Measurements from ENCODE around the gene PTGFRN.
A peak's percentile ranks its signal among the peaks of the same experiment; 100 is the strongest.
"Not testable (repeated sequence)": the region's sequence is repeated elsewhere in the genome, so short reads cannot be mapped to it uniquely, and the experiment has no call there.

The PTGFRN gene

DNA sequence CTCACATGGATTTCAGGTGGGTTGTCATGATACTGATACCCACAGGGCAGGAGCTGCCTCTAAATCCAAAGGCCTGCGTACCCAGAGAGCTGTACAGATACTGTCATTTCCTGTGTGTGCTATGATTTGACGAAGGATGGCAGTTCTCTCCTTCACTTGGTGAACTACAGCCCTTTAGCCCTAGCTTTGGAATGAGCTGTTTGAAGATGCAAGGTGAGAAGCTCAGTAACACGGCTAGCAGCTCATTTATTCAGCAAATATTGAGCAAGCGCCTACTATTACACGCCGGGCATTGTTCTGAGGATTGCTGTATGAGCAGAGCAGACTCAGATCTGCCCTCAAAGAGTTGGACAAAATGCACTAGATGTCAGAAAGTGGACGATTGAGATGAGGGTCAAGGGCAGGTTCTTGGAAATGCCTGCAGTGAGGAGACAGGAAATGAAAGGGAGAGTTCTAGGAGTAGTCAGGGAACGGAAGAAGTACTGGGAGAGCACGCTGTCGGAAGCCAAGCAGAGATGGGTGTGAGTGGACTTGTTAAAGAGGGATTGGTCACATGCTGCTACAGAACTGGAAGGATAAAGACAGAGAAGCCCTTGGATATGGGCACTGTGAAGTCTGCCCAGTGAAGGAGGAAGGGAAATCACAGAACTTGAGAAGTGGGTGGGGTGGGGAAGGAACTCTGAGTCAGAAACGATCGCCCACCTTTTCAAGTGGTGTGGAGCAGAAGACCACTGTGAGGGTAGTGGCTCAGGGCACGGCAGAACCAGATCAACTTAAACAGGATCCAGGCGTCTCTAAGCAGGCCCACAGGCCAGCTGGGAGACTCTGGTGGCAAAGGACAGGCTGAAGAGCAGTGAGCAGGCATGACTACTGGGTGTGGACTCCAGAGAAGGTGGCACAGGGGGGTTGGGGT, 7.1 kb downstream of the PTGFRN start:
- peak; percentile 56 to 65 (median 64) for DNase-seq

DNA sequence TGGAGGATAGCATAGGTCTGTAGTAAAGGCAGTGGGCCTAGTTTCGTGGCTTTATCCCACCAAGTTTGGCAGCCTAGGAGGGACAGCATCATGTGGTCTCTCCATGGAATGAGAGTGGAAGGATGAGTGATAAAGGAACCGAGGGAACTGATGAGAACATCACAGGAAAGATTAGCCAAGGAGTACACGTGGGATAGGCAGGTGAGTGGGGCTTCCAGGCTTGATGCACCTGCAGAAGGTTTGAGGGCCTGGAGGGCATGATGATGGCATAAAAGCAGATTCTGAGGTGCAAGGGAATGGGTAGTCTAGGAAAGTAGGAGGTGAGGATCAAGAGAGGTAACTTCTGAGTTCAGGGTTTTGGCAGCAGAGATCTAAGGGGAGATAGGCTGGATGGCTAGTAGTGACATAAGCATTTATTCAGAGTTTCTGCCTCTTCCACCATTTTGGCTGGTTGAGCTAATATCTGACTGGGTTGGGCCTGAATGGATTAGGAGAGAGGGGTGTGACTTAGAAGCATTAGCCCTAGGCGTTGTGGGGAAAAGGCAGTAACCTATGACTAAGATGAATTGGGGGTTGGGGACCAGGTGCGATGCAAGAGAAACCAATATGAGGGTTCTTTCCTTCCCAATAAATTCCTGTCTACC, 9.1 kb downstream of the PTGFRN start:
- no peak for DNase-seq

DNA sequence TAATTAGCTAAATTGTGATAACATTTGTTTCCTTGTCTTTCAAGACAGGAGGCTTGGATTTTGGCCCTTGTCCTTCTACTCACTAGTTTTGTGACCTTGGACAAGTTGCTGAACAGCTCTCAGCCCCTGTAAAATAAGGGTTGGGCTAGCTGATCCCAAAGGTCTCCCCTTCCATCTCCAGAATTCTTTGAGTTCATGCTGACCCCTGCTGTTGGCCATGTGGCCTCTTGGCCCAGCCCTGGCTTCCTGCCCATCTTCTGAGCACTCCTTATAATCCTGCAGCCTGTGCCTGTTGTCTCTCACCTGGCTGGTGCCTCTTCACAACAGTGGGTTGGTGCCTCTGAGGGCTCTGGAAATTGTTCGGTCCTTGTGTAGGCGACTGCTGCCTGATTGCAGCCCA, 10.1 kb downstream of the PTGFRN start:
- DNase-seq: no peak

DNA sequence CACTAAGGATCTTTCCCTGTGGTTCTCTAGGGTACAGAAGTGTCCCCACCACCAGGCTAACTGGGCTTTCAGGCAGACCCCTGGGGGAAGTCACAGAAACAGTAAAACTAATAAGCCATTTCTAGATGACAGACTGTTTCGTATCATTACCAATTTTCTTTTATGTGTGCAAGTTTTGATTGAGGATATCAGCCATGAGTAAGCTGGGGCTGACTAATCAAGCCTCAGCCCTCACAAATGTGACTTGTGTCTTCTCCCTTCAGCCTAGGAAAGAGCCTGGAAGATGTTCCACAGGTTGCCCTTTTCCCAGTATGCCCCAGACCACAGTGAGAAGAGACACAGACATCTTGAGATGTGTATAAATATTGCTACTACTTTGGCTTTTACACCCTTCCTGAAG, 10.5 kb downstream of the PTGFRN start:
- peak in 2 of 3 donors; percentile 27 to 29 for DNase-seq

- DNase-seq: peak in 2 of 3 donors; percentile 26 to 38
Observed at GRCh38 chr1:116921301-116921885, 11.7 kb downstream of the PTGFRN start.

DNA sequence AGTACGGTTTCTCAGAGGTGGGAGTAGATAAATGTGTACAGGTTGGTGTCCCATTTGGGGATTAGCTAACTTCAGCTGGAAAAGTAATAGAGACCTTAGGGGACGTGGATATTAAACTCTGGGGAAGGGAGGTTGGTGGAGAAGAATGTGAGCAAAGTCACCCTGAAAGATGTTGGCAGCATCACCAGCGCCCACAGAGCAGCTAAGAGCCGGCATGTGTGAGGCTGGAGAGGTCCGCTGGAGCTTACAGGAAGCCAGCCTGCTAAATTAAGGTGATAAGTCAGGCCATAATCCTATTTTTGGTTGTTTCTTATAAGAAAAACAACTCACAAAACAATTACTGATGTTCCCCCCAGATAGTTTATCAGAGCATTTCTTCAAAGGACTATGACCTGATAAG, 12.2 kb downstream of the PTGFRN start:
- no peak for DNase-seq

DNA sequence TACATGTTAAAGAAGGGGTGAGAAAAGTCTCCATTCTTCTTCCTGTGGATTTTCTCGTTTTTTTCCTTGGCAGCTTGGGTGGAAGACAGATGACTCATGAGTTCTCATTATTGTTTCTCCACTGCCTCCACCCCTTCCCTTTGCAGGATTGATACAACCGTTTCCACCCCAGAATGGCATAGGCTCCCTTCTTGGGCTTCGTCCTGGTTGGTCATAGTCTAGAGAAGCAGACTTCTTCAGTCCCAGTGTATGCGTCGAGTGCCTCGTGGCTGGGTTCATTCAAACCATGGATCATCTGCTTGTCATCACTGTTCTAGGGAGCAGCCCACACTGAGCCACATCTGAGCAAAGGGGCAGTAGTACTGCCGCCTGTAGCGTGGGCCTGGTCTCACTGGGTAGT, 13.7 kb downstream of the PTGFRN start:
- peak in 2 of 3 donors; percentile 20 to 25 for DNase-seq

DNA sequence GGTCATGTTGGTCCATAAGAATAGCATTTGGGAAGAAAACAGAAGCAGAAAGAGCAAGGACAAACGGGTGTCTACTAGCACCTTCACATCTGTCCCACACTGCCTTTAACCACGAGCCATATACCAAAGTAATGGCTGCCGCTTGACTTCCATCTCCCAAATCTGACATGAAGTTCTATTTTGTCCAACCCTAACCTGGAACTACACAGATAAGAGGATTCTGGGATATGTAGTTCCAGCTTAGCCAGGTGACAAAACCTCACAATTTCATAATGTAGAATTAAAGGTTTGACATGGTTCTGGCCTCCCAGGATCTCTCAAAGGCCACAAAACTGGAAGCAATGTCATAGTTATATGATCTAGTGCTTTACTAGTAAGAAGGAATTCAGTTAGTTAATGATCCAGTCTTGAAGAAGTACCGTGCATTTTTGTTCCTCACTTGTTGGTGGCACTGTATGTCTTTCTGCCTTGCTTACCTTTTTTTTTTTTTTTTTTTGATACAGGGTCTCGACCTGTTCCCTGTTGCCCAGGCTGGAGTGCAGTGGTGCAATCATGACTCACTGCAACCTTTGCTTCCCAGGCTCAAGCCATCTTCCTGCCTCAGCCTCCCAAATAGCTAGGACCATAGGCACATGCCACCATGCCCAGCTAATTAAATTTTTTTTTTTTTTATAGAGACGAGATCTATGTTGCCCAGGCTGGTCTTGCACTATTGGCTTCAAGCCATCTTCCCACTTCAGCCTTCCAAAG, 17.5 kb downstream of the PTGFRN start:
- no peak for DNase-seq

GRCh38 chr1:116929961-116930592, 20.4 kb downstream of the PTGFRN start:
- peak; percentile 17 to 46 (median 31) for DNase-seq

GRCh38 chr1:116931016-116931918, 21.6 kb downstream of the PTGFRN start:
- no peak for DNase-seq

DNA sequence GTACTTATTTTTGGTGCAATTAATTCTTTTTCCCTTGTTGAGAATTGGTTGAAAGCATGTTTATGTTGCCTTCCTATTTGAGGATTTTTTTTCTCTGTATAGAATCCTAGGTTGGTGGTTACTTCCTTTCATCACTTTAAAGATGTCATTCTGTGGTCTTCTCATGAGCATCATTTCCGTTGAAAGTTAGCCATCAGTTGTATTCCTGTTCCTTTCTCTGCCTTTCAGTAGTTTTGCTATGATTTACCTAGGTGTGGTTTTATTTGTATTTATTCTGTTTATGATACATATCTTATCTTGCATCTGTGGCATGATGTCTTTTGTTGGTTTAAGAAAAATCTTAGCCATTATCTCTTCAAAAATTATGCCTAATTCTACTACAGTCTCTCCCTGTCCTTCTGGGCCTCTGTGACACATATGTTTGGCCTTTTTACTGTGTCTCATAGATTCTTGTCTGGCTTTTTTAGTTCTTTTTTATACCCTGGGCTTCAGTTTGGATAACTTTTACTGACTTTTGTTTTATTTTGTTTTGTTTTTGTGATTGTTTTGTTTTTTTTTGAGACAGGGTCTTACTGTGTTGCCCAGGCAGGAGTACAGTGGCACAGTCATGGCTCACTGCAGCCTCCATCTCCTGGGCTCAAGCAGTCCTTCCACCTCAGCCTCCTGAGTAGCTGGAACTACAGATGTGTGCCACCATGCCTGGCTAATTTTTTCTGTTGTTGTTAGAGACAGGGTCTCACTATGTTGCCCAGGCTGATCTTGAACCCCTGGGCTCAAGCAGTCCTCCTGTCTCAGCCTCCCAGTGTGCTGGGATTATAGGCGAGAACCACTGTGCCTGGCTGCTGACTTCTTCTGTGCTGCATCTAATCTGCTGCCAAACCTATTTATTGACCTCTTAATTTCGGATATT, 24.1 kb downstream of the PTGFRN start:
- DNase-seq: no peak

- peak; percentile 54 to 73 (median 71) for DNase-seq
Observed at GRCh38 chr1:116934586-116935207, 25.0 kb downstream of the PTGFRN start.

DNA sequence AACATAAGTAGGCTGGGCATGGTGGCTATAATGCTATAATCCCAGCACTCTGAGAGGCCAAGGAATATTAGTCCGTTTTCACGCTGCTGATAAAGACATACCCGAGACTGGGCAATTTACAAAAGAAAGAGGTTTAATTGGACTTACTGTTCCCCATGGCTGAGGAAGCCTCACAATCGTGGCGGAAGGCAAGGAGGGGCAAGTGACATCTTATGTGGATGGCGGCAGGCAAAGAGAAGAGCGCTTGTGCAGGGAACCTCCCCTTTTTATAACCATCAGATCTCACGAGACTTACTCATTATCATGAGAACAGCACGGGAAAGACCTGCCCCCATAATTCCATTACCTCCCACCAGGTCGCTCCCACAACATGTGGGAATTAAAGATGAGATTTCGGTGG, 28.5 kb downstream of the PTGFRN start:
- no peak for DNase-seq

GRCh38 chr1:116939780-116940543, 30.2 kb downstream of the PTGFRN start:
- DNase-seq: not testable (repeated sequence)

GRCh38 chr1:116940814-116941599, 31.3 kb downstream of the PTGFRN start:
- no peak for DNase-seq

DNA sequence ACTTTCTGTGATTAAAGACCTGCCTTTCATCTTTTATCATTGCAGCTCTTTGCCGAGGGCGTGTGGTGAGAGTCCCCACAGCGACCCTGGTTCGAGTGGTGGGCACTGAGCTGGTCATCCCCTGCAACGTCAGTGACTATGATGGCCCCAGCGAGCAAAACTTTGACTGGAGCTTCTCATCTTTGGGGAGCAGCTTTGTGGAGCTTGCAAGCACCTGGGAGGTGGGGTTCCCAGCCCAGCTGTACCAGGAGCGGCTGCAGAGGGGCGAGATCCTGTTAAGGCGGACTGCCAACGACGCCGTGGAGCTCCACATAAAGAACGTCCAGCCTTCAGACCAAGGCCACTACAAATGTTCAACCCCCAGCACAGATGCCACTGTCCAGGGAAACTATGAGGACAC, 32.0 kb downstream of the PTGFRN start:
- DNase-seq: no peak

GRCh38 chr1:116942344-116942743, 32.6 kb downstream of the PTGFRN start:
- DNase-seq: no peak

- peak in 1 of 3 donors; percentile 11 for DNase-seq
Observed at GRCh38 chr1:116943438-116943837, 33.7 kb downstream of the PTGFRN start.
